ENCODE results near the gene RAB3IL1.
A peak's percentile ranks its signal among the peaks of the same experiment; 100 is the strongest.

RAB3IL1 gene

GRCh38 chr11:61902313-61902712 is 15.1 kb downstream of the RAB3IL1 start:
- H3K36me3 ChIP-seq (ENCODE audit: control insufficient read depth in 1 of 2, insufficient read depth in 2 of 2, low read length in 2 of 2): no peaks in the 10 kb centered on the region
- DNase-seq: peak in 1 of 2 donors; percentile 41
- H3K4me2 ChIP-seq (ENCODE audit: low read length): no peak overlapping the region
- H3K4me1 ChIP-seq (ENCODE audit: control insufficient read depth in 1 of 2, insufficient read depth in 2 of 2, low read length in 2 of 2): no peaks in the 10 kb centered on the region
- no peak overlapping the region for H4K12ac ChIP-seq (ENCODE audit: low read depth, low read length)
- H4K8ac ChIP-seq (ENCODE audit: low read depth, low read length): no peak overlapping the region
- no peak overlapping the region for H3K9ac ChIP-seq (ENCODE audit: low read length)
- H2AFZ ChIP-seq (ENCODE audit: insufficient read depth, low read length, poor library complexity): no peak overlapping the region
- no peaks in the 10 kb centered on the region for H3K79me2 ChIP-seq (ENCODE audit: control insufficient read depth, insufficient read depth, low read length, poor library complexity)
- no peaks in the 10 kb centered on the region for H3K79me1 ChIP-seq (ENCODE audit: low read length)
- WGBS (ENCODE audit: extremely low coverage, insufficient coverage, insufficient read length): no CpG with 5 or more reads among the region's 11 CpGs
- no peak overlapping the region for H3K23ac ChIP-seq (ENCODE audit: low read length)
- no peak overlapping the region for H3K4ac ChIP-seq (ENCODE audit: low read depth, low read length)
- no peak overlapping the region for H3K18ac ChIP-seq (ENCODE audit: low read length)
- no peak overlapping the region for H2BK5ac ChIP-seq (ENCODE audit: low read depth, low read length, poor library complexity)
- H2AK5ac ChIP-seq (ENCODE audit: low read length): no peak overlapping the region
- H2BK12ac ChIP-seq (ENCODE audit: low read length): no peak overlapping the region
- no peak overlapping the region for H2BK120ac ChIP-seq (ENCODE audit: insufficient read depth, low read length, poor library complexity)
- H3K9me3 ChIP-seq (ENCODE audit: insufficient read depth, low read depth, low read length): peaks cover 4% of the 10 kb centered on the region
- H3K27me3 ChIP-seq (ENCODE audit: insufficient read depth, low read length): no peaks in the 10 kb centered on the region
- no peak overlapping the region for H3K27ac ChIP-seq (ENCODE audit: low read depth, low read length)
- H3K14ac ChIP-seq (ENCODE audit: low read length): no peak overlapping the region
- H3K4me3 ChIP-seq (ENCODE audit: low read depth, low read length): no peak overlapping the region
- no peak overlapping the region for H4K91ac ChIP-seq (ENCODE audit: low read depth, low read length)

DNA sequence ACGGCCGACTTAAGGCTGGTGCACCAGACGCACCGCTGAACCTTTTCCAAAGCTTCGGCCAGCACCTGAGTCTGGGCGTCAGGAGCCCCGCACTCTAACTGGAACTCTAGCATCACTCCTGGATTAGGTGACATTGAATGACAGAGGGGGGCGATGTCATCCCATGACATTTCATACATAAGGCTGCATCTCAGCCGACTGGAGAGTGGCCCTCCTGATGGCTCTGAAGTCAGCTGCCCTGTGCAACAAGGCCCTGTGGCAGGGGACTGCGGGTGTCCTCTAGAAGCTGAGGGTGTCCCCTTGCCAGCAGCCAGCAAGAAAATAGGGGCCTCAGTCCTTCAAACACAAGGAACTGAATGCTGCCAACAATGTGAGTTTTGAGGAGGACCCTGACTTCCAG is 16.0 kb downstream of the RAB3IL1 start:
- no peak overlapping the region for H2BK5ac ChIP-seq (ENCODE audit: low read depth, low read length, poor library complexity)
- H3K9me3 ChIP-seq (ENCODE audit: insufficient read depth, low read depth, low read length): peaks cover 4% of the 10 kb centered on the region
- H3K36me3 ChIP-seq (ENCODE audit: control insufficient read depth in 1 of 2, insufficient read depth in 2 of 2, low read length in 2 of 2): no peaks in the 10 kb centered on the region
- H3K79me2 ChIP-seq (ENCODE audit: control insufficient read depth, insufficient read depth, low read length, poor library complexity): no peaks in the 10 kb centered on the region
- H4K91ac ChIP-seq (ENCODE audit: low read depth, low read length): no peak overlapping the region
- no peak for DNase-seq
- no peak overlapping the region for H3K14ac ChIP-seq (ENCODE audit: low read length)
- no peak overlapping the region for H2BK12ac ChIP-seq (ENCODE audit: low read length)
- no peak overlapping the region for H4K8ac ChIP-seq (ENCODE audit: low read depth, low read length)
- no peak overlapping the region for H2AK5ac ChIP-seq (ENCODE audit: low read length)
- no peak overlapping the region for H4K12ac ChIP-seq (ENCODE audit: low read depth, low read length)
- no peaks in the 10 kb centered on the region for H3K27me3 ChIP-seq (ENCODE audit: insufficient read depth, low read length)
- no peak overlapping the region for H3K9ac ChIP-seq (ENCODE audit: low read length)
- no CpG with 5 or more reads among the region's 10 CpGs for WGBS (ENCODE audit: extremely low coverage, insufficient coverage, insufficient read length)
- no peak overlapping the region for H3K4me2 ChIP-seq (ENCODE audit: low read length)
- no peaks in the 10 kb centered on the region for H3K4me1 ChIP-seq (ENCODE audit: control insufficient read depth in 1 of 2, insufficient read depth in 2 of 2, low read length in 2 of 2)
- no peak overlapping the region for H3K18ac ChIP-seq (ENCODE audit: low read length)
- no peak overlapping the region for H3K27ac ChIP-seq (ENCODE audit: low read depth, low read length)
- H2BK120ac ChIP-seq (ENCODE audit: insufficient read depth, low read length, poor library complexity): no peak overlapping the region
- H3K79me1 ChIP-seq (ENCODE audit: low read length): no peaks in the 10 kb centered on the region
- H3K23ac ChIP-seq (ENCODE audit: low read length): no peak overlapping the region
- no peak overlapping the region for H3K4ac ChIP-seq (ENCODE audit: low read depth, low read length)
- no peak overlapping the region for H2AFZ ChIP-seq (ENCODE audit: insufficient read depth, low read length, poor library complexity)
- no peak overlapping the region for H3K4me3 ChIP-seq (ENCODE audit: low read depth, low read length)

- WGBS (ENCODE audit: extremely low coverage, insufficient coverage, insufficient read length): no CpG with 5 or more reads among the region's 17 CpGs
- H3K4me2 ChIP-seq (ENCODE audit: low read length): no peak overlapping the region
- no peak overlapping the region for H3K14ac ChIP-seq (ENCODE audit: low read length)
- no peaks in the 10 kb centered on the region for H3K27me3 ChIP-seq (ENCODE audit: insufficient read depth, low read length)
- no peak overlapping the region for H3K18ac ChIP-seq (ENCODE audit: low read length)
- H2BK120ac ChIP-seq (ENCODE audit: insufficient read depth, low read length, poor library complexity): no peak overlapping the region
- DNase-seq: no peak
- no peak overlapping the region for H2AFZ ChIP-seq (ENCODE audit: insufficient read depth, low read length, poor library complexity)
- no peak overlapping the region for H2BK12ac ChIP-seq (ENCODE audit: low read length)
- H3K36me3 ChIP-seq (ENCODE audit: control insufficient read depth in 1 of 2, insufficient read depth in 2 of 2, low read length in 2 of 2): no peaks in the 10 kb centered on the region
- H4K8ac ChIP-seq (ENCODE audit: low read depth, low read length): no peak overlapping the region
- H4K12ac ChIP-seq (ENCODE audit: low read depth, low read length): no peak overlapping the region
- no peak overlapping the region for H2BK5ac ChIP-seq (ENCODE audit: low read depth, low read length, poor library complexity)
- no peaks in the 10 kb centered on the region for H3K79me1 ChIP-seq (ENCODE audit: low read length)
- H2AK5ac ChIP-seq (ENCODE audit: low read length): no peak overlapping the region
- H3K23ac ChIP-seq (ENCODE audit: low read length): no peak overlapping the region
- no peak overlapping the region for H4K91ac ChIP-seq (ENCODE audit: low read depth, low read length)
- no peak overlapping the region for H3K9ac ChIP-seq (ENCODE audit: low read length)
- peaks cover 4% of the 10 kb centered on the region for H3K9me3 ChIP-seq (ENCODE audit: insufficient read depth, low read depth, low read length)
- H3K4me1 ChIP-seq (ENCODE audit: control insufficient read depth in 1 of 2, insufficient read depth in 2 of 2, low read length in 2 of 2): no peaks in the 10 kb centered on the region
- H3K4ac ChIP-seq (ENCODE audit: low read depth, low read length): no peak overlapping the region
- no peak overlapping the region for H3K4me3 ChIP-seq (ENCODE audit: low read depth, low read length)
- H3K27ac ChIP-seq (ENCODE audit: low read depth, low read length): no peak overlapping the region
- H3K79me2 ChIP-seq (ENCODE audit: control insufficient read depth, insufficient read depth, low read length, poor library complexity): no peaks in the 10 kb centered on the region
Observed at GRCh38 chr11:61900251-61900650, 17.1 kb downstream of the RAB3IL1 start.

GRCh38 chr11:61899146-61899841 is 18.1 kb downstream of the RAB3IL1 start:
- H4K91ac ChIP-seq (ENCODE audit: low read depth, low read length): no peak overlapping the region
- no peaks in the 10 kb centered on the region for H3K79me1 ChIP-seq (ENCODE audit: low read length)
- no peak overlapping the region for H3K27ac ChIP-seq (ENCODE audit: low read depth, low read length)
- WGBS (ENCODE audit: extremely low coverage, insufficient coverage, insufficient read length): no CpG with 5 or more reads among the region's 27 CpGs
- peaks cover 4% of the 10 kb centered on the region for H3K9me3 ChIP-seq (ENCODE audit: insufficient read depth, low read depth, low read length)
- no peaks in the 10 kb centered on the region for H3K4me1 ChIP-seq (ENCODE audit: control insufficient read depth in 1 of 2, insufficient read depth in 2 of 2, low read length in 2 of 2)
- no peaks in the 10 kb centered on the region for H3K27me3 ChIP-seq (ENCODE audit: insufficient read depth, low read length)
- no peak overlapping the region for H2BK12ac ChIP-seq (ENCODE audit: low read length)
- no peak overlapping the region for H3K4me2 ChIP-seq (ENCODE audit: low read length)
- no peak overlapping the region for H4K12ac ChIP-seq (ENCODE audit: low read depth, low read length)
- H3K4ac ChIP-seq (ENCODE audit: low read depth, low read length): no peak overlapping the region
- H2AFZ ChIP-seq (ENCODE audit: insufficient read depth, low read length, poor library complexity): no peak overlapping the region
- no peak overlapping the region for H3K23ac ChIP-seq (ENCODE audit: low read length)
- H4K8ac ChIP-seq (ENCODE audit: low read depth, low read length): no peak overlapping the region
- H3K4me3 ChIP-seq (ENCODE audit: low read depth, low read length): no peak overlapping the region
- no peaks in the 10 kb centered on the region for H3K79me2 ChIP-seq (ENCODE audit: control insufficient read depth, insufficient read depth, low read length, poor library complexity)
- H2BK120ac ChIP-seq (ENCODE audit: insufficient read depth, low read length, poor library complexity): no peak overlapping the region
- no peak overlapping the region for H2BK5ac ChIP-seq (ENCODE audit: low read depth, low read length, poor library complexity)
- no peak overlapping the region for H3K18ac ChIP-seq (ENCODE audit: low read length)
- no peaks in the 10 kb centered on the region for H3K36me3 ChIP-seq (ENCODE audit: control insufficient read depth in 1 of 2, insufficient read depth in 2 of 2, low read length in 2 of 2)
- no peak overlapping the region for H3K9ac ChIP-seq (ENCODE audit: low read length)
- DNase-seq: peak; percentile 75 to 92
- H3K14ac ChIP-seq (ENCODE audit: low read length): no peak overlapping the region
- no peak overlapping the region for H2AK5ac ChIP-seq (ENCODE audit: low read length)

All from trophoblast cell (in vitro differentiated cells and primary cell).